SHP77 (cell line): ENCODE results near the gene TGM6.

Experiments used
- DNase-seq, 2 experiments: peaks; one replicate each; lab custom pipeline; 2025; lab: John Stamatoyannopoulos, UW

Gene TGM6

DNA sequence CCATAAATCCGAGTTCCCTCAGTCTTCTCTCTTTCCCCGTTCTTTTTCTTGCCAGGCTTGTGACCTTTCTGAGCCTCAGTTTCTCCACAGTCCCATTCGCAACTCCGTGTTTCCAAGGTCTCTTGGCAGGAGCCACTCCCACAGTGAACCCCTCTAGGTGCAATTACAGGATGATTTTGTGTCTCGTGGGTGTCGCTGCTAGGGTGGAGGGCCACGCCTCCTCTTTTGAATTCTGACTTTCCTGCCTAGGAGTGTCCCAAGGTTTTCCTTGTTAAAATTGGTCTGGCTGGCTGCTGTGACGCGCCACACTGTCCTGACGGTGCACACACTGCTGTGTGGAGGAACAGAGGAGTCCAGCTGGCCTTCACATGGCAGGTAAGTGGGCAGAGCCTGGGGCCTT lies at the start of gene TGM6:
Gene TGM6 (plus strand): TSS at position 301 of the 400 bp plus-strand sequence. CDS start 68 bp downstream, at position 369.
- no peak for DNase-seq

DNA sequence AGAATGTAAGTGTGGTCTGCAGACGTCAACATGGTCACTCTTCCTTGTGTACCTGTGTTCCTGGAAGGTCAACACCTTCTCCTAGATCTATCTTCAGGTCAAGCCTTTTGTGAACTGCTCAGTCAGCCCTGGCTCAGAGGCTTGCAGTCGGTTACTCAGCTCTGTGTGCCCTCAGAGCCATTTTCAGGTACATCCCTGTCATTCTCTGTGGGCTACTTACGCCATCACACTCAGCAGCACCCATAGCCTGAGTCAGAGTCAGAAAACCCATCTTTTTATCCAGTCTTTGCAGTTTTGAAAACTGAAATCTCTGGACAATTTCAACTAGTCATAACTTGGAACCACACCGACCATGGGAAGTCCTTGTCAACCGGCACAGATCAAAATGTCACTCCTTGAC lies 49.6 kb upstream of the TGM6 start:
- no peak for DNase-seq

DNA sequence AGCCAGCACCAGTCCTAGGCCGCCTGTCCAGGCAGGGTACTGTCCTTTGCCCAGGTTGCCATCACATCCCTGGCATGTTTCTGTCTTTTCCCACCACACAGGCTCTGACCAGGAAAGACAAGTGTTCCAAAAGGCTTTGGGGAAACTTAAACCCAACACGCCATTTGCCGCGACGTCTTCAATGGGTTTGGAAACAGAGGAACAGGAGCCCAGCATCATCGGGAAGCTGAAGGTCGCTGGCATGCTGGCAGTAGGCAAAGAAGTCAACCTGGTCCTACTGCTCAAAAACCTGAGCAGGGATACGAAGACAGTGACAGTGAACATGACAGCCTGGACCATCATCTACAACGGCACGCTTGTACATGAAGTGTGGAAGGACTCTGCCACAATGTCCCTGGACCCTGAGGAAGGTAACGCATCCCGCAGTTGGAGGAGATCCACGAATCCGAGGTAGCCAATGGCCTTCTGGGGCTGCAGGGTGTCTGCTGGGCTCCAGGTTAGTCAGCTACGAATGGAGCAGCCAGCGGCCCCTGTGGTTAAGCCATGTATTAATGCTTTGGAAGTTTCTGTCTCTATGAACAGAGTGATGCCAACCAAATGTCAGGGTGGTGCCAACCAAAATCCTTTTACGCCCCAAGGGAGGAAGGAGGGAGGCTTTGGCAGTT lies 48.7 kb upstream of the TGM6 start:
- DNase-seq: no peak

DNA sequence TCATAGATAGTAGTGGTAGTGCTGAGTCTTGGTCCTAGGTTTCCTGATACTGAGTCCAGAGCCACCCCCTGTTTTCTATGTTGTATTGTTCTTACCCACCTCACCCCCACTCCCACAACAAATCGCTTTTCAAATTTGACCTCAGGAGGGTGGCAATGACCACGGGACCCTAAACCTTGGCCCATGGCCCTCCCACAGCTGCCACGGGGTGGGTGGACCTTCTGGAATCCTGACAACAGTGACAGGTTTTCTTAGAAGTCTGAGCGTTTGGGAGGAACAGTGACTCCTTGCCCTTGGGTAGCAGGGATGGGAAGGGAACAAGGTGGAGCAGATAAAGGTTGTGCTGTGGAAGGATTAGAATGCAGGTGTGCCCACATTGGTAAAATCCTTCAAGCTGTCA lies 48.0 kb upstream of the TGM6 start:
- DNase-seq: no peak

DNA sequence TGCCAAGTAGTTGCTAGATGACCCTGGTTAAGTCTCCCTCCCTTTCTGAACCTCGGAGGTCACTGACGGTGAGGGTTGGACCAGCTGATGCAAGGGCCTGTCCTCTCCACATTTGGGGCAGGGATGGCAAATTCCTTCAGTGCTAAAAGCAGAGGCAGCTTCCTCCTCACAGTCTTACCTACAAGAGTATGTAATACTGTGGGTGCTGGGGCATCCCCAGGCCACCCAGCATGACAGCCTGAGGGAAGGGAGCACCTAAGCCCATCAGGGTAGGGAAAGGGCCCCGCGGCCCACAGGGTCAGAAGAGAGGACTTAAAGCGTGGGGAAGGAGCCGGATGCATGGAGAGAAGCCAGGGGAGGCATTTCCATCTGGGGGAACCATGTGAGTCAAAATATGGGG lies 46.9 kb upstream of the TGM6 start:
- no peak for DNase-seq

DNA sequence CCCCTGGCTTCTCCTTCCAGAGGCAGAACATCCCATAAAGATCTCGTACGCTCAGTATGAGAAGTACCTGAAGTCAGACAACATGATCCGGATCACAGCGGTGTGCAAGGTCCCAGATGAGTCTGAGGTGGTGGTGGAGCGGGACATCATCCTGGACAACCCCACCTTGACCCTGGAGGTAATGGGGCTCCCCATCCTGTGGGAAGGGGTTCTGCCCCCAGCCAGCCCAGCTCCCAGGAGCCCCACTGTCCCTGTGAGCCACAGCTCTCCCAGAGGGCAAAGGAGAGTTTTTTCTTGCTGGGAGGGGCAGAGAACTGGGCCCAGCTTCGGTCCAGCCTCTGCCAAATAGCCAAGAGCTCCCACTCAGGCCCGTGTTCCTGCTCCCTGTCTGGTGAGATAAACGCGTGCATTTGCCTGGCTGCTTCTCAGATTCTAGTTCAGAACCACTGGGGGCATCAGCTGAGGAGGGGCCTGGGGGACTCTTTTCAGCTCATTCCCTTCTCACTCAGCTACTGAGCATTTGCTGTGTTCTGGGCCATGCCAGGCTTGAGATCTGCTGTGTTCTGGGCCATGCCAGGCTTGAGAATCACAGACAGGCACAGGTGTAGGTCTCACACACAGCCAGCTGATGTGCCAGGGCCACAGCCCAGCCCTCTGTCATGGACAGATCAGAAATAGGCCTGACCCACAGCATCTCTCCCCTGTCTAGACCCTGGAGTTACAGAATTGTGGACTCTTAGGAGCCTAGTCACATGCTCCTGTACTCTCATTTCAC lies 45.4 kb upstream of the TGM6 start:
- DNase-seq: no peak

DNA sequence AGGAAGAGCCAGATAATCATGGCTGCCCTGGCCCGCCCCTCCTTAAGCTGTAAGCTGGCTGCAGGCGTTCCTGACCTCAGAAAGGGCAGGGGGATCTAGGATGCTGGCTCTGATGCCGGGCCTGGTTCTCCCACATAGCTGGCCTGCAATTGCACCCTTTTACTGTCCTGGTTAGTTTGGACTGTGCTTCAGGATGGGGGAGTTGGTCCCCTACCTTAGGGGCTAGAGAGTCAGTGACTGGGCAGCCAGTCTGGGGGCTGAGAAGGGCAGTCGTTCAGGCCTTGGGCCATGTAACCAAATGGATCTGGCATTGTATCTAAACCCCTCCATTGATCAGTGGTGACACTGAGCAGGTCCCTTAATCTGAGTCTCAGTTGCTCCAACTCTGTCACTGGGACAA lies 44.2 kb upstream of the TGM6 start:
- no peak for DNase-seq

DNA sequence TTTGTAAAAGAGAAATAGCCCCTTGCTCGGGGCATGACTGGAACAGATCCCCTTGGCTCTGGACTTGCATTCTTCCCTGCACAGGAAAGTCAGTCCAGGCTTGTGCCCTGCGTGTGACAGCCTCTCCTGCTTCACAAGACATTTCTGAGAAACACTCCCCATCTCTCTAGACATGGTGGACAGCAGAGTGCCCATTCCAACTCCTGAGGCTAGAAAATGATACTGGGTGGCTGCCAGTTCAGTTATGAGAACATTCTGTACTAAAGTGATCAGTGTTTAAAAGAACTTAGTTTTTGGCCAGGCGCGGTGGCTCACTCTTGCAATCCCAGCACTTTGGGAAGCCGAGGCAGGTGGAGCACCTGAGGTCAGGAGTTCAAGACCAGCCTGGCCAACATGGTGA lies 43.6 kb upstream of the TGM6 start:
- no peak for DNase-seq

DNA sequence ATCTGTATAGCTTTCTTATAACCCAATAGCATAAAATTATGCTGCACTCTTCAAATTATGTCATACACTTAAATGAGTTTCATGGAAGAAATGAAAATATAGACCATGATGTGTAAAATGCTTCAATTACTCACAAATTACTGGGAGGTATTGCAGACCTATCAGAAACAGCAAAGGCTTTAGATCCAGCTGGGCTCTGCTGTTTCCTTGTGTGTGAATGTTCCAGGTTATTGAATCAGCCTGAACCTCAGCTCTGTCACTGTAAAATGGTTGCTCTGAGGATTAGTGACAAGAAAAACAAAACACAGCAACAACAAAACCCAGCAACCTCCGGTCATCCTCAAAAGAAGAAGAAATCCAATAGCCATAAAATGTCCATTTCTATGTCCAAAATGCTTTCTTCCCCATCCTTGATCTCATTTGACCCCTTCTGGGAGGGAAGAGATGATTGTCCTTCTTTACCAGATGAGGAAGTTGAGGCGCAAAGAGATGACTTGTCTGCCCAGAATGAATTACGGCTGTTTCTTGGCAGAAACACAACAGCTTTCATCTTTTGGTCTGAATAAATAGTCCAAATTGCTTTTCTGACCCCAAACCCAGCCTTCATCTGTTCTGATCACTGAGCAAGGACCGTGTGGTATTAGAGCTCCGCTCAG lies 42.2 kb upstream of the TGM6 start:
- DNase-seq: no peak

DNA sequence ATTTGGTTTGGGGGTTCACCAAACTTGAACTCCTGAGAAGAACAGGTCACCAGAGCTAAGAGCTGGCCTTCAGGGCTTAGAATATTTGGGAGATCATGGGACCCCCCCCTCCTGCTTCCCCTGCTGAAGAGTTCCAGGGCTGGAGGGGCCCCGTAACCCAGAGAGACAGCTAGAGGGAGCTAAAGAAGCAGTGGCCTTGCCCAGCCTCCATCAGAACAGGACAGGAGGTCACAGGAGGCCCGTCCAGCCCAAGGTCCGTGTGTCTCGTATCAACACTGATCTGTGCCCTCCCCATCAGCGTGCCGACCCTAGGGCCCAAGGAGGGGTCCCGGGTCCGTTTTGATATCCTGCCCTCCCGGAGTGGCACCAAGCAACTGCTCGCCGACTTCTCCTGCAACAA lies 40.6 kb upstream of the TGM6 start:
- no peak for DNase-seq

DNA sequence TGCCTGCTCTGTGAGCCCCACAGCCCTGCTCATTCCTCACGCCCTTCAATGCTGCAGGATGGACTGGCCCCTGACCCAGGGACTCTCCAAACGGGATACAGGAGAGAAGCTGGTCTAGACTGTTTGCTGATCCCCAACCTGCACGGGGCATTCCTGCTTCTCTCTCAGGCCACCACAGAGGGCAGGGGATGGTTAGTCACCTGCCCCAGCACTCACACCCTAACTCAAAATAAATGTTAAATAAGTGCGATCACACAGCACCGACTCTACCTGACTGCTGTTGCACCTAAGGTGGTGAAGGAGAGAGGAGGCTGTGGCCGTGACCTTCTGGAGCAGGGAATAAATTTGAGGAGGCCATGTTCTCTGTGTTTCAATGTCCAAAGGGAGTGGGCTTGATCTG lies 39.9 kb upstream of the TGM6 start:
- no peak for DNase-seq

DNA sequence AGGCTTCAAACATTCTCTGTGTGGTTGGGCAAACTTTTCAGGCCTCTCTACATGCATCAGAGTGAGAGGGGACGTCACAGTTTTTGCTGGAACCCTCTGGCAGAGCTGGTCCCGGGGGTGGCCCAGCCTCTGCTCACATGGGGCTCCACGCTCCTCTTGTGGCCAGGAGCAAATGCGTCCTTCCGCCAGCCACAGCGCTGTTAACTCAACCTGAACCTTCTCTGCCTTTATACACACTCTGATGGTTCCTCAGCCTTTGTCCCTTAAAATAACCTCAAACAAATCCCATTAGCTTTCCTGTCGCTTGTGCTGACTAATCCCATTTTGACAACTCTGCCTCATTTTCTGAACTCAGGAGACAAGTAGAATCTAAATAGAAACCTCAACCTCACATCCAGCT lies 39.4 kb upstream of the TGM6 start:
- no peak for DNase-seq

DNA sequence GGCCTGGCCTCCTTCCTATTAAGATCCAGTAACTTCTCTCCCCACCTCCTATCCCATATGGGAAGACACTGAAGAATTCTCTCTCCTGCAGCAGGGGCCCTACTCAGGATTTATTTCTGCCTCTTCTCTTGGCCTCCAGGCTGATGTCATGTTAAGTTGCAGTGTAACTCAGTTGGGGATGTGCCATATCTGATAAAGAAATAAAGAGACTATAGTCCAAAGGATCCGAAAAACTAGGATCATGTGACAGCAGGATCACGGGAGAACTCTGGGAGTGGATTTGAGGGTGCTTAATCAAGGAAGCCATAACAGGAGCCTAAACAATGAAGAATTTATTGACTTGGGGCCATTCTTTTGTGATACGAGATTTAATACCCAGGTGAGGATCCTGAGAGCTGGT lies 38.5 kb upstream of the TGM6 start:
- no peak for DNase-seq

DNA sequence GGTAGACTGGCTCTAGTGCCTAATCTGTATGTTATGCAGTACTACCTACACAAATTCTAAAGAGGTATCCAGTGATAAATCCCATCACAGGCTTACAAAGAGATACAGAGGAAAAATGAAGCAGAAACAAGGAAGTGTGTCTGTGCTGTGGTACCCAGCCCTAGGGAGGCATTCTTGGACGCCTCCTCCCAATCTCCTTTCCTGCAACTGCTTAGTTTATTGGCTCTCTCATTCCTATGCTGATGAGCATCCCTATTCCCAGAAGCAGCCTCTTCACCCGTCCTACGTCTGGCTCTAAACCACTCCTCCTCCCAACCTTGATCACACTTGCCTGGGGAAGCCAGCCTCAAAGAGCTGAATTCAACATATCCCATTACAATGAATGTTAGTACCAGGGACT lies 34.5 kb upstream of the TGM6 start:
- DNase-seq: no peak

DNA sequence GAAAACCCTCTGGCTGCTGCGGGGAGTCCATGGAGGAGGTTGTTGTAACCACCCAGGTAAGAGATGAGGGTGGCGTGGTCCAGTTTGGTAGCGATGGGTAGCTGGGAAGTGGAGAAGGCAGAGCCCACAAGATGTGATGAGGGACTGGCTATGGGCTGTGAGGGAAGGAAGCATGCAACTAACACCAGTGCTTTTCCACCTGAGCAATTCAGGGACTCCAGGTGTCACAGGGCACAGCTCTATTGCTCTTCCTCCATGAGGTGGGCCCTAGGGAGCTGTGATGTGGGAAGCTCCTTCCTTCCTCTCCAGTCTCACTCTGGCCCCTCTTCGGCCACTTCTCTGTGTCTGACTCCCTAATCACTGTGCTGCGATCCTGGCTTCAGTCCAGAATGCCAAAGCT lies 32.4 kb upstream of the TGM6 start:
- no peak for DNase-seq

DNA sequence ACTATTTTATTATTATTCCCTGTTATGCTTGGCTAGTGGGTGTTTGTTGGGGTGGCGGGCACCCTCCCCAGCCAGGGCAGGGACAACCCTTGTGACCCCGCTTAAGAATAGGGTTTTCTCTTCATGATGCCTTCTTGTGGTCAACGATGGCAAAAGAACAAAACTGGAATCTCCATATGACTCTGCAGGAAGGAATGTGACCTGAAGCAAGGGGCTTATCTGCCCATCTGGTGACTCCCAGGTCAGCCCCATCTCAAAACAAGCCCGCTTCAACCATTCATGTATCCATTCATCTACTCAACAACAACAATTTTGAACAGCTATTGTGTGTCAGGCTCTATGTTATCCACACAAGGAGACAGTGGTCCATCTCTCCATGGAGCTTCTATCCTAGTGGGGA lies 30.9 kb upstream of the TGM6 start:
- no peak for DNase-seq

DNA sequence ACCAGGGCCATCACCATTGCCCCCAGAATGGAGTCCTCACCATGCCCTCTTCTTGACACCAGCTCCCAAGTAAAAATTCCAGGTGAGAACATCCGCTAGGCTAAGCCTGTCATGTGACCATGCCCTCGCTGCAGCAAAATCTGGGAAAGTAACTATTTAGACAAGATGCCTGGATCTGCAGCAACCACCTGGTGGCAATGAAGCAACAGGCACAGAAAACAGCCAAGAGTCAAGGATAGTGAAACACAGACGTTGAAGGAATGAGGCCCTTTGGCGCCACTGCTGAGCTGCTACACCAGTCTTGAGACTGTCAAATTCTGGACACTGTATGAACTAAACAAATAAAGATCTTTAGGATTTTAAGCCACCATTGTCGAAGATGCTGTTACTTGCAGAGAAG lies 30.1 kb upstream of the TGM6 start:
- DNase-seq: no peak

DNA sequence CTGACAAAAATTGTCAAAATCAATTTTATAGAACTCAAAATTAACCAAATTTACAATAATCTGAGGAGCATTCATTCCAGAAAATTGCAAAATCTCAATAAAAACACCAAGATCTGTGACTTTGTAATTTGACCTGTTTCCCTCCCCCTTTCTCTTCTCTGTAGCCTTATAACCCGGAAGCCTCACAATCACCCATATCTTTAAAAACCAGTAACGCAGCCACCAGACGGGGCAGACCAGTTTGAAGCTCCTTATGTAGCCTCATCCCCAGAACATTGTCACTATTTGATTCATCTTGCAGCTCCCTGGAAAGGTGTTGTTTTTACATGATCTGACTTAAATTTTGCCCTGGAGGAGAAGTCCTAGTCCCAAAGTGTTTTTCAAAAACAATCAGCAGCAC lies 27.5 kb upstream of the TGM6 start:
- no peak for DNase-seq

DNA sequence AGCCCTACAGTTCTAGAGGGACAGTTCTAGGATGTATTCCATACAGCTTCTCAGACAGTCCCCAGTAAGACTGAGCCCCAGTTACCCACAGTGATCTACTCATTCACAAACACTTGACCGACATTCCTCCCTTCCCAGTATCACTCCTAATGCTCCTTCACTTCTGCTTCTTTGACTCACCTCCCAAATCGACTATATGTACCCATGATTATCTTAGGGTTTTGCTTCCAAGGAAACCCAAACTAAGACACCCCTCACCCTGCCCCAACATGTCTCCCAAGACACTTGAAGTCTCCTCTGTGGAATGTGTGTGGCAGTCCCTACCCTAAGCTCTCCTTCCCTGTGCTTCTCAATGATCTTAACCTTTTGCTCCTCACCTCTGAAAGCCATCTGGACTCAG lies 23.6 kb upstream of the TGM6 start:
- DNase-seq: no peak

DNA sequence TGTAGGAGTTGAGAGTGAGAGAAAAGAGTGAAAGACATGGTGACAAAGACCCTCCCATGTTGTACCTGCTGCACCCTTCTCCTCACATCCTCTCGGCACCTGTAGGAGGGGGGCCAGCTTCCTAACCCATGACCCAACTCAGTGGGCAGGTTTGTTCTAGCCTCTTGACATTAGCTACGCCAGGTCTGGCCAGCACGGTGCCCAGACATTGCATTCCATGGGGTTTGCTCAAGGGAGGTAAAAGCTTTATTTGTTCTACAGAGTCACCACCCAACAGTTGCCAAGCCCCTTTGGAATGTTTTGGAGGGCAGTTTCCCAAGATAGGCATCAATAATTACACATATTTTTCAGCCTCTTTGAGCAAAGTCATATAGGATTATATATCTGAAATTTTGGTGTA lies 22.7 kb upstream of the TGM6 start:
- DNase-seq: no peak

DNA sequence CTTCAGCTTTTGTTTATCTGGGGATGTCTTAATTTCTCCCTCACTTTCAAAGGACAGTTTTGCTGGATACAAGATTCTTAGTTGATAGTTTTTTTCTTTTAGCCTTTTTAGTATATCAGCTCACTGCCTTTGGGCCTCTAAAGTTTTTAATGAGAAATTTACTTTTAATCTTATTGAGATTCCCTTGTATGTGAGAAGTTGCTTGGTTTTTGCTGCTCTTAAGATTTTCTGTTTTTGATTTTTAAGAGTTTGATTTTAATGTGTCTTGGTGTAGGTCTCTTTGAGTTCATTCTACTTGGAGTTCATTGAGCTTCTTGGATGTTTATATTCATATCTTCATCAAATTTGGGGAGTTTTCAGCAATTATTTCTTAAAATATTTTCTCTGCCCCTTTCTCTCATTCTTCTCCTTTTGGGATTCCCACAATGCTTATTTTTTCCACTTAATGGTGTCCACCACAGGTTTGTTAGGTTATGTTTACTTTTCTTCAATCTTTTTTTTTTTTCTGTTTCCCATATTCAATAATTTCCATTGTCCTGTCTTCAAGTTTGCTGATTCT lies 19.6 kb upstream of the TGM6 start:
- no peak for DNase-seq

DNA sequence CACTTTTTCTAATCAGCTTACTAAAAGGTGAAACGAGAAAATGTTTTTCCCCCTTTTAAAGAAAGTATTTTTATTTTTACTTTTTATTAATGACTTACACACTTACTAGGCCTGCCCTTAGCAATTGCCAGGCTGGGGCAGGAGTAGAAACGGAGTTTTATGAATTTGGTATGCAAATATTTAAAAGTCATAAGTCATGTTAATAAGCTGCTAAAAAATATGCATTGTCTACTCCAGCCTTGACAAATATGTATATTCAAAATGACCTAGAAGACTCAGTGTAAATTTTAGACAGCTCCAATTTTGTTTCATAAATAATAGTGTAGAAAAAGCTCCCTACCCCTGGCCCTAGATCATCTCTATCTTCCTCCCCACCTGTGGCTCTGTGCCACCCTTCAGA lies 17.5 kb upstream of the TGM6 start:
- no peak for DNase-seq

DNA sequence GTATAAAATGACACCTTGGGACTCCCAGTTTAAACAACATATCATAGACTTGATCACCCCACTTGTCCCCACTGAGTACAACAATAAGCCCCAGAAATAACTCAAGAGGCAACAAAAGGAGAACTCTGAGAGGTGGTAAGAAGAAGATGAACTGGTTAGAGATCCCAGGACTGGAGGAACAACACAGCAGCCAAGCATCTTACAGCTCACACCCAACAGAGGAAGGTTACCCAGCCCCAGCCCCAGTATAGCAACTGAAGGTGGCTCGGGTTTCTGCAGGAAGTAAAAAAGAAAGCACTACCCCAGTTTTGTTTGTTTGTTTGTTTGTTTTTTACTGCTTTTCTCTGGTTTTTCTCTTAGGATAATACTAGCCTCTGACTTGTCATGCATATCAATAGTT lies 17.1 kb upstream of the TGM6 start:
- no peak for DNase-seq
